Activated T-cell treated with anti-CD3 and anti-CD28 coated beads, Interleukin-2, amount 50 U/mL, for 72 hours (primary cell): Measurements from ENCODE around the gene LHX2. TPM values are rescaled to one million over a fixed set of nuclear protein-coding genes. Genes with fewer than 3 reads are reported as not detected.
A peak's percentile ranks its signal among the peaks of the same experiment; 100 is the strongest.

Experiments
- ATAC-seq, 2 donors: fragments of 150-1000 bp; cut with Tn5 transposase; replicated peaks in 1 of 2; 2 replicates each; pipeline ENCODE4 v1.10.0; 2021; ENCODE audit warnings: moderate library complexity in 2 of 2, mild to moderate bottlenecking in 1 of 2
- DNase-seq, 2 donors: peaks; one replicate each; pipeline ENCODE4 v3.0.0; 2021 to 2022; ENCODE audit warnings: mixed read lengths in 1 of 2
- H3K27ac Mint-ChIP-seq: one replicate; pipeline ENCODE4 v1.8.0; 2022; ENCODE audit warnings: mild to moderate bottlenecking, moderate library complexity, mixed read lengths
- H3K27me3 Mint-ChIP-seq: one replicate; pipeline ENCODE4 v1.8.0; 2022; ENCODE audit warnings: low read depth, mixed read lengths
- H3K36me3 Mint-ChIP-seq, 2 donors: one replicate each; pipeline ENCODE4 v1.8.0; 2022; ENCODE audit warnings: mixed read lengths in 2 of 2, mild to moderate bottlenecking in 1 of 2; ENCODE audit not compliant: insufficient read depth in 2 of 2
- H3K4me1 Mint-ChIP-seq: one replicate; pipeline ENCODE4 v1.8.0; 2022; ENCODE audit warnings: low read depth, mixed read lengths
- H3K4me3 Mint-ChIP-seq, 2 donors: one replicate each; pipeline ENCODE4 v1.8.0; 2022; ENCODE audit warnings: mild to moderate bottlenecking in 2 of 2, mixed read lengths in 2 of 2, moderate library complexity in 2 of 2
- H3K9me3 Mint-ChIP-seq, 2 donors: one replicate each; pipeline ENCODE4 v1.8.0; 2022; ENCODE audit warnings: mixed read lengths in 2 of 2
- total RNA-seq, 2 donors: library from RNA; stranded (reverse); gene quantifications; one replicate each; pipeline ENCODE4 v1.2.3, GENCODE V29; 2022

LHX2 gene
- total RNA-seq, 2 donors from 2014 or later, result not detected

DNA sequence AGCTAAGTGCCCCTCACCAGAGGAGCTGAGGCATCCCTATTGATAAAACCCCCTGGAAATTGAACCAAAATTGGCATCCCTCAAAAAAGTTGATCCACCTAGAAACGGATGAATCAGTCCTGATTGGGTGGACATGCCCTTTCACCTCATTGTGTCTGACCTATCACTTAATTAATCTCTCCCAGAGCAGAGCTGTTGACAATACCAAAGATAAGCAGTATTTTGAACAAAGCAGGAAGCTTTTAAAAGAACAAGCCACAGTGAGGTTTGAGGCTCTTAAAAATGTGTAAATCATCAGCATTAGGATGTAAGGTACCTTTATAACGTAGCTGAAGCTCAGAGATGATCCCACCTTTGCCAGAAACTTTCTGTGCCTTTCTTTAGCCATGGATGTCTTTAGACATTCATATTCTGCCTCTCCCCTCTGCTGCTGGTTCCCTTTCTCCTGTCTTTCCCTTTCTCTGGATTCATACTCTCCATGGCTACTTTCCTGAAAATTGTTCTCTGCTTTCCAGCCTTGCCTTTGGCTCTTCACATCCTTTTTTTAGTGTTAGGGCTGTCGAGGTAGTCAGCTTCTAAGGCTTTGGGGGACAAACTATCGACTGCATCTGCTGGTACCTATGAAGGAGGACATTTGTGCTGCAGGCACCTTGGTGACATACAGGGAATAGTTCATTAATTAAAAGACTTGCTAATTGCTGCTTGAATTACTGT lies 7.8 kb upstream of the LHX2 start:
- Mint-ChIP-seq H3K9me3 (no peaks in the 10 kb centered on the region), H3K4me3 (no peak overlapping the region), H3K27me3 (peaks cover 92% of the 10 kb centered on the region), H3K27ac (no peak overlapping the region), H3K4me1 (peaks cover 29% of the 10 kb centered on the region), H3K36me3 (peaks cover 1 to 6% of the 10 kb centered on the region in 2 donors)
- no peak for DNase-seq
- ATAC-seq, result no peak

DNA sequence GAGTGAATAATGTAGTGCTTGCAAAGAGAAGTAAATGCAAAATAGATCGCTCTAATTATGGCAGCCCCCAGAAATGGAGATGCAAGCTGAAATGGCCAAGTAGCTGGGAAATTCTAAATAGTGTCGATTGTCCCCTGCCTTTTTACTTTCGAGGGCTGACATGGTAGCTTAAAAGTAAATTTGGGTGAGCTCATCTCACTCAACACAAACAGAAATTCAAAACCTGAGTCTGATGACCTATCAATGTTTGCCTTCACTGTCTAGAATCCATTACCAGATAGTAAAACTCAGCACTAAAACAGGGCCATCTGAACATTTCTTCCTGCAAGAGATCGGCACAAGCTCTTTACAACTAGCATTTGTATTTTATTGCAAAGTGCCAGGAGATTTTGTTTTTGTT lies 7.0 kb upstream of the LHX2 start:
- DNase-seq, result no peak
- Mint-ChIP-seq H3K4me1 (peaks cover 30% of the 10 kb centered on the region), H3K27me3 (peaks cover 92% of the 10 kb centered on the region), H3K9me3 (no peaks in the 10 kb centered on the region), H3K4me3 (no peak overlapping the region), H3K36me3 (peaks cover 0 to 2% of the 10 kb centered on the region in 2 donors), H3K27ac (no peak overlapping the region)
- no peak for ATAC-seq

GRCh38 chr9:124005029-124005771 lies 6.4 kb upstream of the LHX2 start:
- no peak for DNase-seq
- H3K27me3 Mint-ChIP-seq, result peaks cover 98% of the 10 kb centered on the region
- peaks cover 33% of the 10 kb centered on the region for H3K4me1 Mint-ChIP-seq
- H3K27ac Mint-ChIP-seq, result no peak overlapping the region
- ATAC-seq, result no peak
- H3K4me3 Mint-ChIP-seq, result no peak overlapping the region
- peaks cover 0 to 2% of the 10 kb centered on the region in 2 donors for H3K36me3 Mint-ChIP-seq
- H3K9me3 Mint-ChIP-seq, result no peaks in the 10 kb centered on the region

DNA sequence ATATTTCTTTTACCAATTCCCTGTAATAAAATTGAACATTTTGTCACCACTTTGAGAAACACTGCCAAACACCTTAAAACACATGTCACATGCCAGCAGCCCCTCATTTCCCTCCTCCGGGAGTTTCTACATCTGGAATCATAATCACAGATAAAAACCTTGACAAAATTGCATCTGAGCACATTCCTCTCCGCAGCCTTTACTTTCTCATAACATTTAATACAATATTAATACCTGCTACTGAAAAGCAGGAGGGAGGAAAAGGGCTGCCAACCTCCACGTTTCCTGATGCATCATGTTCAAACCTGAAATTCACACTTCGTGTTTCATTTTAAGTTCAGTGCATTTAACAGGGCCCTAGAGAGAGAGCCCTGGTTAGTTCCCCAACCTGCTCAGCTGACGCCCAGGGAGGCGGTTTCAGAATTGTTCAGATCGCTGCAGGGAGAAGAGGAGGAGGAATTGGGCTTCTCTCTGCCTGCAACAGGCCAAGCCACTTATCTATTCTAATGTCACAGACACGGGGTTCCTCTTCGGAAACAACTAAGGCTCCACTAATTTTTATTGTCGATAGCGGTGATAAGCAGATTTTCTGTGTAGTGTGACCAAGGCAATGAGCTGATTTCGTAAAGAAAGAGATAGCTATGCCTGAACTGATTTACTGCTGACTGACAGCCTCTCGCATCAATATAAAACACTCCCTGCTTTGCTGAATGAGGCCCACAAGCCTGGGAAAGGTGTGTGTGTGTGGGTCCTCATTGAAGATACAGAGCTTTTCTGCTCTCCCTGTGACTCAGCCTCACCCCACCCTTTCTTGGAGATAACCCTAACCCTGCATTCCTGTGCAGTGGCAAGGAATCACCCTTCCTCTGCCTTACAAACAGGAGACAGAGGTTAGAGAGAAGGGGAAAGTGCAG lies 4.9 kb upstream of the LHX2 start:
- no peak overlapping the region for H3K27ac Mint-ChIP-seq
- DNase-seq, result no peak

GRCh38 chr9:124007565-124008302 lies 3.8 kb upstream of the LHX2 start:
- H3K27me3 Mint-ChIP-seq, result peaks cover 78% of the 10 kb centered on the region
- no peaks in the 10 kb centered on the region for H3K9me3 Mint-ChIP-seq
- H3K4me3 Mint-ChIP-seq, result peak overlapping the region; percentile 52 to 62
- H3K27ac Mint-ChIP-seq, result peak overlapping the region; percentile 29
- no peak for ATAC-seq
- peaks cover 34% of the 10 kb centered on the region for H3K4me1 Mint-ChIP-seq
- no peak for DNase-seq
- no peaks in the 10 kb centered on the region for H3K36me3 Mint-ChIP-seq

More for the DNA sequence above, 4.9 kb upstream of the LHX2 start:
- Mint-ChIP-seq H3K4me3 (no peak overlapping the region), H3K4me1 (peaks cover 34% of the 10 kb centered on the region), H3K27me3 (peaks cover 88% of the 10 kb centered on the region), H3K9me3 (no peaks in the 10 kb centered on the region), H3K36me3 (no peaks in the 10 kb centered on the region)
- ATAC-seq, result no peak

- Mint-ChIP-seq H3K4me1 (peaks cover 34% of the 10 kb centered on the region), H3K9me3 (no peaks in the 10 kb centered on the region), H3K4me3 (peak overlapping the region; percentile 62 to 69), H3K36me3 (no peaks in the 10 kb centered on the region), H3K27me3 (peaks cover 78% of the 10 kb centered on the region), H3K27ac (no peak overlapping the region)
- ATAC-seq, result peak; percentile 66 to 74
- peak; percentile 48 to 65 for DNase-seq
Observed at GRCh38 chr9:124008303-124008693, 3.3 kb upstream of the LHX2 start.

DNA sequence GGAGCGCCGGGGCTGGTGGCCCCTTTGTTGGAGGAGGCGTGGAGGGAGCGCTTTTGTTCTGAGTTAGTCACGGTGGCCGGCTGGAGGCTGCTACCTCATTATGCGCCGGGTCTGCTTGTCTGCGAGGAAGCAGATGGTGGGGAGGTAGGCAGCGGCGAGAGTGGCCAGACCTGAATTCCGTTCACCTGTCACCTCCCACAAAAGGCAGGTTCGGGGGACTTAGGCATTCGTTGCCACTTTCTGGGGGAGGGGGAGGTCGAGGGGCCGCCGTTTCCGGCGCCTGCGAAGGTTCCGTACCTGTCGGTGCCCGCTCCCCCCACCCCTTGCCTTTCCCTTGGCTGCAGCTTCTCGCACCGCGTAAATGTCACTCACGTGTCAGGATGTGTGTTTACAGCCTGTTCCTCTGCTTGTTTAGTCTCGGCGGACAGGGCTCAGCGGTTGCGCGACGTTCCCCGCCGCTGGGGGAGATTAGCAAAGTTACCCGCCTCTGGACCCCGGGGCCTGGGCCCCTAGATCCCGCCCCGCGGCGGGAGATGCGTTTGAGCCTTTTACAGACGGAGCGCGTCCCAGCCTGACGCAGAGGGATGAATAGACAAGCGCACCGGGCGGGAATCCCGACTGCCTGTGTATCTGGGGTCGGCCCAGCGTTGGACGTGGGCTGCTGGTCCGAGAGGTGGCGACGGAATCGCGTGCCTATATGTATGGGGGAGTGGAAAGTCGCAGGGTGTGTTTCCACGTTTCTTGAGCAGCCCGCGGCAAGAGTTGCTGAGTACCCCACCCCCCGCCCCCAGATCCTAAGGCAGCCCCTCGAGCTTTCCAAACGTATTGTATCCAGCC lies 2.7 kb upstream of the LHX2 start:
- peak in 1 of 2 donors; percentile 47 for DNase-seq
- no peak overlapping the region for H3K27ac Mint-ChIP-seq
- ATAC-seq, result peak; percentile 31 to 36

DNA sequence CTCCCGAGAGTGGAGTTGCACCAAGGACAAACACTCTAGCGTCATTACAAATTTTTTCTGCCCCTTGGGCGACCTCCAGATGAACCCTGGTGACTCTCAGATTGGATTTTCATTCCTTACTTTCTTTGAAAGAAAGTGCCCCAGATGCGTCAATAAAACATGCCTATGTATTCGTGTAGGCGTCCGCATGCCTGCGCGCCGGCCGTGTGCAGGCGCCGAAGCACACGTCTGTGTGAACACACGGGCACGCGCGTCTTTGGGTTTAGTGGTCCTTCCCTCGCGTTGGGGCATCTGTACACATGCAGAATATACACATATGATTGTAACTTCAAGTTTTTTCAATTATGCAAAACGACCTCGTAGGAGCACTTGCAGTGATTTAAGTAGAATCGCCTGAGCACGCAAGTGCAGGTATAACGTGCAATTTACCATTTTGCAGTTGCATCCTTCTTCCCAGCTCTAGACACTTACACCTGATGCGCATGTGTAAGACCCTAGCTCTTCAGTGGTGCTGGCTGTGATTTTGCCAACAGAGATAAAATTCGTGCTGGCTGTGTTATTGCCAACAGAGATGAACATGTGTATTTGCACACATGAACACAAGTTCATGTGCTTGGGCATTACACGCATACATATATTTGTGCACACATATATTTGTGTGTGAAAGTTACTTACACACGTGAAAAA lies 1.9 kb upstream of the LHX2 start:
- H3K4me3 Mint-ChIP-seq, result peak overlapping the region; percentile 41 to 69
- H3K27me3 Mint-ChIP-seq, result peaks cover 78% of the 10 kb centered on the region
- no peak for ATAC-seq
- no peaks in the 10 kb centered on the region for H3K36me3 Mint-ChIP-seq
- H3K4me1 Mint-ChIP-seq, result peaks cover 37% of the 10 kb centered on the region
- no peak for DNase-seq
- no peaks in the 10 kb centered on the region for H3K9me3 Mint-ChIP-seq
- peak overlapping the region; percentile 44 for H3K27ac Mint-ChIP-seq

More for the DNA sequence above, 2.7 kb upstream of the LHX2 start:
- no peaks in the 10 kb centered on the region for H3K9me3 Mint-ChIP-seq
- H3K27me3 Mint-ChIP-seq, result peaks cover 78% of the 10 kb centered on the region
- no peaks in the 10 kb centered on the region for H3K36me3 Mint-ChIP-seq
- peak overlapping the region; percentile 57 to 69 for H3K4me3 Mint-ChIP-seq
- peaks cover 34% of the 10 kb centered on the region for H3K4me1 Mint-ChIP-seq

GRCh38 chr9:124010303-124010664 lies 1.3 kb upstream of the LHX2 start:
- Mint-ChIP-seq H3K4me1 (peaks cover 39% of the 10 kb centered on the region), H3K27ac (no peak overlapping the region), H3K36me3 (no peaks in the 10 kb centered on the region), H3K27me3 (peaks cover 74% of the 10 kb centered on the region), H3K4me3 (peak overlapping the region in 1 of 2 donors; percentile 2), H3K9me3 (no peaks in the 10 kb centered on the region)
- no peak for DNase-seq
- ATAC-seq, result no peak

DNA sequence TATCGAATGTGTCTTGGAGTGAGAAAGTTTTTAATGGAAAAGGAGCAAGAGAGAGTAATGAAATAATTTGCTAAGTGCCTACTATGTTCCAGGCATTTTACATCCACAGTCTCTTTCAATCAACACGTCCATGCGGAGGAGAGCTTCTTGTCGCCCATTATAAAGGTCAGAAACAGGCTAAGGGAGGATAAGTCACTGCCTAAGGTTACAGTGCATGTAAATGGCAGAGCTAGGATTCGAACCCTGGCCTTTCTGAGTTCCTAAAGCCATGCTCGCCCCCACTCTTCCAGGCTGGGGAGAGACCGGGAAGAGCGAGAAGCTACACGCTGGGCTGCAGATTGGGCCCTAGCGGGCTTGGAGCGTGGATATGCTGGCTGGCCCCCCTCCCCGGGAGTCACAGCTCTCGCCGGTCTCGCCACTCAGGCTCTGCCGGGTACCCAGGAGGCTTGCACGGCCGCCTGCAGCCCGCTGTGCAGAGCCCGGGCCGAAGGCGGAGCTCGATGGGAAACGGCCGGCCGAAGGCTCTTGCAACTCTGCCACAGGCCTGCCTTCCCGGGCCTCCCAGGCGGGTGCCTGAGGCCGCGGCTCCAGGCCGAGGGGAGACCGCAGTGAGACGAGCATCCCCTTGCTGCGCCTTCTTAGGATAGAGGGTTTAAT lies 775 bp upstream of the LHX2 start:
- Mint-ChIP-seq H3K36me3 (no peaks in the 10 kb centered on the region), H3K4me1 (peaks cover 39% of the 10 kb centered on the region)

More for the DNA sequence above, 775 bp upstream of the LHX2 start:
- peak overlapping the region; percentile 58 to 73 for H3K4me3 Mint-ChIP-seq
- no peak overlapping the region for H3K27ac Mint-ChIP-seq
- peaks cover 74% of the 10 kb centered on the region for H3K27me3 Mint-ChIP-seq
- no peaks in the 10 kb centered on the region for H3K9me3 Mint-ChIP-seq
- ATAC-seq, result no peak
- peak in 1 of 2 donors; percentile 27 for DNase-seq
